K562 (cell line): ENCODE measurements around the gene CEP135. TPM values are rescaled to one million over a fixed set of nuclear protein-coding genes. Genes with fewer than 3 reads are reported as not detected.

Experiments
- ATAC-seq: fragments of 200-7000 bp; cut with Tn5 transposase; 3 replicates; pipeline ENCODE4 v1.9.1; 2020; ENCODE audit warnings: moderate library complexity
- BruUV-seq: library from RNA; stranded (reverse); fragments of 400-500 nt; replicated peaks from 2 replicates; lab custom pipeline; 2021; lab: Mats Ljungman, UMichigan
- CTCF ChIA-PET: fragments of 300-600 bp; formaldehyde crosslinking; extraction: SDS; loops from one replicate; lab custom pipeline; 2021; ENCODE audit warnings: low intra/inter-chr PET ratio; lab: Yijun Ruan, JAX
- POLR2A ChIA-PET: fragments of 300-600, 350-650 bp; sonication (Branson Sonifier 250); formaldehyde crosslinking; extraction: SDS; loops from one replicate; lab custom pipeline; 2021; ENCODE audit warnings: antibody characterized with exemption, inconsistent platforms; lab: Yijun Ruan, JAX
- DNase-seq, 4 experiments: peaks; one replicate each; pipeline versions ENCODE4 v3.0.0 to v3.0.0-alpha.2; 2011 to 2018; ENCODE audit warnings: low spot score in 3 of 4, mixed read lengths in 3 of 4; ENCODE audit errors: extremely low read depth in 1 of 4
- FAIRE-seq: peaks from 2 replicates; lab custom pipeline; 2011; peaks lifted over from hg19 to GRCh38; lab: Jason Lieb, UNC
- H2AFZ ChIP-seq: 2 replicates; pipeline ENCODE4 v1.6.0; 2011; ENCODE audit warnings: low read depth, low read length, control low read depth, inconsistent platforms
- H3K27ac ChIP-seq: fragments of 200-600 bp; 3 replicates; pipeline ENCODE4 v1.8.0; 2011; ENCODE audit warnings: low read depth, mild to moderate bottlenecking, control low read depth, inconsistent platforms, low read length, moderate library complexity, mixed read lengths; ENCODE audit errors: extremely low read depth
- H3K27me3 ChIP-seq, 2 experiments: fragments of 300-600 bp in 1 of 2; 2 replicates in 1 of 2; 3 replicates in 1 of 2; pipeline versions ENCODE4 v1.6.0 to v1.8.0; 2011; ENCODE audit warnings: inconsistent platforms in 2 of 2, low read length in 2 of 2, mild to moderate bottlenecking in 1 of 2, mixed read lengths in 1 of 2, moderate library complexity in 1 of 2; ENCODE audit not compliant: control insufficient read depth in 2 of 2, insufficient read depth in 2 of 2
- H3K36me3 ChIP-seq: fragments of 300-600 bp; 3 replicates; pipeline ENCODE4 v1.8.0; 2011; ENCODE audit warnings: mild to moderate bottlenecking, low read length, inconsistent platforms; ENCODE audit not compliant: control insufficient read depth, insufficient read depth
- H3K4me1 ChIP-seq, 2 experiments: fragments of 200-600 bp in 1 of 2; replicated peaks in 1 of 2; 2 replicates in 1 of 2; 3 replicates in 1 of 2; pipeline versions ENCODE4 v1.5.1 to v1.8.0; 2011; ENCODE audit warnings: inconsistent platforms in 2 of 2, low read length in 2 of 2, mild to moderate bottlenecking in 1 of 2, mixed read lengths in 1 of 2, moderate library complexity in 1 of 2; ENCODE audit not compliant: control insufficient read depth in 2 of 2, insufficient read depth in 2 of 2
- H3K4me2 ChIP-seq: 2 replicates; pipeline ENCODE4 v1.6.1; 2011; ENCODE audit warnings: low read length, control low read depth, inconsistent platforms, mixed read lengths; ENCODE audit not compliant: insufficient read depth
- H3K4me3 ChIP-seq: fragments of 200-600 bp; sonication (generic), shearing (Covaris generic); 2 replicates; pipeline ENCODE4 v1.5.1; 2016; ENCODE audit warnings: control low read depth, inconsistent platforms
- H3K79me2 ChIP-seq: fragments of 200-600 bp; 3 replicates; pipeline ENCODE4 v1.8.0; 2011; ENCODE audit warnings: low read length, inconsistent platforms; ENCODE audit not compliant: control insufficient read depth, insufficient read depth
- H3K9ac ChIP-seq, 2 experiments: 2 replicates each; pipeline versions ENCODE4 v1.6.0 to v1.6.1; 2011; ENCODE audit warnings: low read depth in 2 of 2, low read length in 2 of 2, control low read depth in 1 of 2, inconsistent platforms in 1 of 2, mild to moderate bottlenecking in 1 of 2, mixed read lengths in 1 of 2; ENCODE audit not compliant: insufficient read depth in 1 of 2
- H3K9me1 ChIP-seq: one replicate; pipeline ENCODE4 v1.6.0; 2011; ENCODE audit warnings: inconsistent platforms, mild to moderate bottlenecking, low read length, moderate library complexity; ENCODE audit not compliant: control insufficient read depth, insufficient read depth
- H3K9me3 ChIP-seq: replicated peaks from 2 replicates; pipeline ENCODE4 v1.5.1; 2011; ENCODE audit warnings: low read depth, low read length, inconsistent platforms; ENCODE audit not compliant: control insufficient read depth, insufficient read depth
- H4K20me1 ChIP-seq: replicated peaks from 2 replicates; pipeline ENCODE4 v1.6.1; 2011; ENCODE audit warnings: low read length, inconsistent platforms, mixed read lengths; ENCODE audit not compliant: control insufficient read depth, insufficient read depth
- ATF4 ChIP-seq: fragments of 450-650 bp; formaldehyde crosslinking; IDR thresholded peaks from 2 replicates; pipeline ENCODE4 v1.4.0; 2022; ENCODE audit warnings: mild to moderate bottlenecking, moderate library complexity
- EHMT2 ChIP-seq: fragments of 450-650 bp; IDR thresholded peaks from 2 replicates; pipeline ENCODE4 v1.6.1; 2018; ENCODE audit warnings: antibody characterized with exemption
- MAFF ChIP-seq: IDR thresholded peaks from 2 replicates; pipeline ENCODE4 v1.6.1; 2012; ENCODE audit warnings: low read length, improper control_type of control experiment
- REST ChIP-seq, 2 experiments: fragments of 450-650 bp; formaldehyde crosslinking in 1 of 2; IDR thresholded peaks; 2 replicates each; pipeline versions ENCODE4 v1.4.0 to v1.6.1; 2014 to 2020; ENCODE audit warnings: mild to moderate bottlenecking in 2 of 2, borderline replicate concordance in 1 of 2, low read depth in 1 of 2
- THAP7 ChIP-seq: fragments of 250-450 bp; sonication (Bioruptor Pico); IDR thresholded peaks from 2 replicates; pipeline ENCODE4 v1.5.0; 2021
- USF1 ChIP-seq: sonication (generic); formaldehyde crosslinking; IDR thresholded peaks from 2 replicates; pipeline ENCODE4 v1.9.0; 2022; ENCODE audit warnings: mild to moderate bottlenecking, missing genetic modification reagents
- ZBTB5 ChIP-seq: fragments of 450-650 bp; IDR thresholded peaks from 2 replicates; pipeline ENCODE4 v1.6.1; 2017; ENCODE audit warnings: antibody characterized with exemption
- ZNF695 ChIP-seq: fragments of 450-650 bp; formaldehyde crosslinking; IDR thresholded peaks from 2 replicates; pipeline ENCODE4 v1.4.0; 2020; ENCODE audit warnings: mild to moderate bottlenecking, moderate library complexity
- in situ Hi-C: fragments of 300-500 bp; cut with MboI; formaldehyde crosslinking; loops from 4 replicates; pipeline ENCODE4 v1.15.0; 2018; ENCODE audit warnings: inconsistent platforms, mixed read lengths
- intact Hi-C: fragments of 100-400 bp; cut with micrococcal nuclease; formaldehyde crosslinking; loops from 2 replicates; pipeline ENCODE4 v1.14.2; 2022
- polyA plus RNA-seq, 8 experiments: library from polyadenylated mRNA; depleted of rRNA in 4 of 8; stranded (reverse) in 5 of 8; unstranded in 3 of 8; fragments of >200 nt; fragmentation: Nextera tagmentation in 2 of 8; fragmentation: Illumina TruSeq in 1 of 8; extraction: Ambion mirVana in 2 of 8; extraction: Trizol in 1 of 8; gene quantifications; 2 replicates each; pipeline versions ENCODE4 v1.2.1 to v1.2.3, GENCODE V29; 2011 to 2014; ENCODE audit warnings: inconsistent platforms in 1 of 8, missing spikeins in 1 of 8
- total RNA-seq, 7 experiments: library from RNA; depleted of rRNA in 6 of 7; stranded (reverse); fragments of >200 nt in 6 of 7; fragmentation: Illumina TruSeq in 2 of 7; extraction: Trizol in 2 of 7; gene quantifications; 2 replicates each; pipeline versions ENCODE4 v1.2.1 to v1.2.3, GENCODE V29; 2011 to 2021; ENCODE audit warnings: low replicate concordance in 1 of 7

CEP135 gene
- total and polyA plus RNA-seq, 9 of the 15 experiments (the other 6 are each of a cell fraction or from before 2014, with no cell fraction given) = 3.1 to 18.9 (median 15.3) TPM

GRCh38 chr4:56026596-56026995 lies 77.9 kb downstream of the CEP135 start:
- Histone ChIP-seq H3K9me1 (no peaks in the 10 kb centered on the region), H3K36me3 (peaks cover 29% of the 10 kb centered on the region), H3K27ac (no peak overlapping the region), H3K4me1 (no peaks in the 10 kb centered on the region), H4K20me1 (no peaks in the 10 kb centered on the region), H3K4me2 (no peak overlapping the region), H3K9me3 (no peaks in the 10 kb centered on the region), H3K4me3 (no peak overlapping the region), H3K27me3 (no peaks in the 10 kb centered on the region), H3K9ac (no peak overlapping the region), H2AFZ (no peak overlapping the region), H3K79me2 (no peaks in the 10 kb centered on the region)
- ChIA-PET CTCF (no interaction called here), POLR2A (no interaction called here)
- BruUV-seq = no TSS peak
- FAIRE-seq (no peak), DNase-seq (no peak), ATAC-seq (no peak)
- in situ Hi-C loops = no loop called here
- intact Hi-C loops = no loop called here
- TF ChIP-seq EHMT2 (no peak), ATF4 (CRISPR knock-in tag) (no peak), ZNF695 (CRISPR knock-in tag) (no peak), ZBTB5 (no peak), MAFF (no peak), USF1 (no peak), REST (IDR thresholded peaks at IDR 0.05; ENCODE audit: borderline replicate concordance) (no peak), REST (CRISPR knock-in tag; IDR thresholded peaks at IDR 0.05; ENCODE audit: low read depth) (no peak), THAP7 (CRISPR knock-in tag) (no peak)
